GM19467 (cell line): ENCODE data around the gene GON7.
"Not testable (repeated sequence)": the region's sequence is repeated elsewhere in the genome, so short reads cannot be mapped to it uniquely, and the experiment has no call there.

ENCODE experiments used
- ATAC-seq: cut with Tn5 transposase; IDR thresholded peaks from one replicate; pipeline ENCODE4 v1.9.1; 2021; ENCODE audit warnings: mild to moderate bottlenecking, moderate library complexity; ENCODE audit not compliant: unreplicated experiment

GON7 gene

GRCh38 chr14:93206793-93207467 lies at the start of gene GON7, which contains the start of gene UBR7:
Gene GON7, minus strand, starts transcription at chr14:93207065. Its CDS starts 28 bp downstream, at chr14:93207037.
Gene UBR7, plus strand, starts transcription at chr14:93207256. Its CDS starts 36 bp downstream, at chr14:93207292.
- ATAC-seq: peak; percentile 80

- ATAC-seq: no peak
Measured at GRCh38 chr14:93249128-93249831, 42.4 kb upstream of the GON7 start.

- ATAC-seq: no peak
Measured at GRCh38 chr14:93246534-93246933, 39.7 kb upstream of the GON7 start.

GRCh38 chr14:93245764-93246420 lies 39.0 kb upstream of the GON7 start:
- no peak for ATAC-seq

- ATAC-seq: no peak
Measured at GRCh38 chr14:93240678-93241000, 33.8 kb upstream of the GON7 start.

GRCh38 chr14:93239869-93240677 lies 33.2 kb upstream of the GON7 start:
- ATAC-seq: no peak

- ATAC-seq: no peak
Measured at GRCh38 chr14:93234798-93235197, 27.9 kb upstream of the GON7 start.

- not testable (repeated sequence) for ATAC-seq
Measured at GRCh38 chr14:93233078-93233477, 26.2 kb upstream of the GON7 start.

- no peak for ATAC-seq
Measured at GRCh38 chr14:93232159-93232558, 25.3 kb upstream of the GON7 start.

GRCh38 chr14:93231129-93231979 lies 24.5 kb upstream of the GON7 start:
- ATAC-seq: no peak

GRCh38 chr14:93230539-93230938 lies 23.7 kb upstream of the GON7 start:
- no peak for ATAC-seq

- ATAC-seq: no peak
Measured at GRCh38 chr14:93228550-93228949, 21.7 kb upstream of the GON7 start.

GRCh38 chr14:93223565-93223964 lies 16.7 kb upstream of the GON7 start:
- ATAC-seq: no peak

- no peak for ATAC-seq
Measured at GRCh38 chr14:93220509-93220908, 13.6 kb upstream of the GON7 start.

- ATAC-seq: no peak
Measured at GRCh38 chr14:93219103-93219726, 12.3 kb upstream of the GON7 start.

- ATAC-seq: no peak
Measured at GRCh38 chr14:93214598-93214997, 7.7 kb upstream of the GON7 start.

GRCh38 chr14:93212432-93212831 lies 5.6 kb upstream of the GON7 start:
- peak; percentile 46 for ATAC-seq

GRCh38 chr14:93207468-93208308 lies 823 bp upstream of the GON7 start:
- peak; percentile 27 for ATAC-seq

GRCh38 chr14:93201155-93201704 lies 5.6 kb downstream of the GON7 start:
- no peak for ATAC-seq
